PFSK-1 (cell line): ENCODE measurements around the gene PANK3.

Experiments
- FOXP2 ChIP-seq: optimal IDR thresholded peaks from 2 replicates; pipeline ENCODE3; 2011; ENCODE audit warnings: borderline replicate concordance, control low read depth, inconsistent platforms; ENCODE audit not compliant: insufficient read depth; ENCODE audit errors: extremely low read length, extremely low read depth
- POLR2AphosphoS5 ChIP-seq: IDR thresholded peaks from 2 replicates; pipeline ENCODE4 v1.6.1; 2012; ENCODE audit warnings: low read depth, mild to moderate bottlenecking, control low read depth, low read length, moderate library complexity
- SIN3A ChIP-seq: IDR thresholded peaks from 2 replicates; pipeline ENCODE4 v1.6.1; 2012; ENCODE audit warnings: mild to moderate bottlenecking, low read length, moderate library complexity, borderline replicate concordance; ENCODE audit not compliant: insufficient read depth
- TAF1 ChIP-seq: IDR thresholded peaks from 2 replicates; pipeline ENCODE4 v1.6.1; 2012; ENCODE audit warnings: low read length, control low read depth, borderline replicate concordance; ENCODE audit not compliant: insufficient read depth
- TF ChIP-seq, protein P1 (sequence below), 2 experiments: IDR thresholded peaks; 2 replicates each; pipeline versions ENCODE4 v1.6.1 to v1.8.0; 2011 to 2012; ENCODE audit warnings: low read depth in 2 of 2, low read length in 2 of 2, control low read depth in 1 of 2, inconsistent platforms in 1 of 2, mild to moderate bottlenecking in 1 of 2, moderate library complexity in 1 of 2; ENCODE audit not compliant: insufficient read depth in 1 of 2

PANK3 gene

DNA sequence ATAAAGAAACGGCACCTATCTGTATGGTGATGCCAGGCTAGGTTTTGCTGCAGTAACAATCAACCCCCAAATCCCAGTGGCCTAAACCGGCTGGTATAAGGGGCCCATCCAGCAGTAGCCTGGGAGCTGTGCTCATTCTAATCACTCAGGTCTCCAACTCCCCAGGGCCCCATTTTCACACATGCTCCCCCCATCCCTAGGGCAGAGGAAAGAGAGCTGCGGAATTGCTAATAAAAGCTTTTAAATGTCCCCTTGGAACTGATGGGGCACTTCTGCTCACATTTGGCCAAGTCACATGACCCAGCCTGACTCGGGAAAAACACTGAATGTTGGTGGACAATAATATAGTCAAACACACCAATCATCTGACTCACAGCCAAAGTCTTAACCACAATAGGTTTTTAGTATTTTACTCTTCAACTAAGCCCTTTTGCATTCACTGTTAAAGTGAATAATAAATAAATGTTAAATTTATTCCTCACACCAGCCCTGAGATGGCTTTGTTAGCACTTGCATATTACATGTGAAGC lies 48.5 kb downstream of the PANK3 start:
- TF ChIP-seq SIN3A: no peak
- TF ChIP-seq FOXP2: no peak
- TF ChIP-seq, protein P1, sequence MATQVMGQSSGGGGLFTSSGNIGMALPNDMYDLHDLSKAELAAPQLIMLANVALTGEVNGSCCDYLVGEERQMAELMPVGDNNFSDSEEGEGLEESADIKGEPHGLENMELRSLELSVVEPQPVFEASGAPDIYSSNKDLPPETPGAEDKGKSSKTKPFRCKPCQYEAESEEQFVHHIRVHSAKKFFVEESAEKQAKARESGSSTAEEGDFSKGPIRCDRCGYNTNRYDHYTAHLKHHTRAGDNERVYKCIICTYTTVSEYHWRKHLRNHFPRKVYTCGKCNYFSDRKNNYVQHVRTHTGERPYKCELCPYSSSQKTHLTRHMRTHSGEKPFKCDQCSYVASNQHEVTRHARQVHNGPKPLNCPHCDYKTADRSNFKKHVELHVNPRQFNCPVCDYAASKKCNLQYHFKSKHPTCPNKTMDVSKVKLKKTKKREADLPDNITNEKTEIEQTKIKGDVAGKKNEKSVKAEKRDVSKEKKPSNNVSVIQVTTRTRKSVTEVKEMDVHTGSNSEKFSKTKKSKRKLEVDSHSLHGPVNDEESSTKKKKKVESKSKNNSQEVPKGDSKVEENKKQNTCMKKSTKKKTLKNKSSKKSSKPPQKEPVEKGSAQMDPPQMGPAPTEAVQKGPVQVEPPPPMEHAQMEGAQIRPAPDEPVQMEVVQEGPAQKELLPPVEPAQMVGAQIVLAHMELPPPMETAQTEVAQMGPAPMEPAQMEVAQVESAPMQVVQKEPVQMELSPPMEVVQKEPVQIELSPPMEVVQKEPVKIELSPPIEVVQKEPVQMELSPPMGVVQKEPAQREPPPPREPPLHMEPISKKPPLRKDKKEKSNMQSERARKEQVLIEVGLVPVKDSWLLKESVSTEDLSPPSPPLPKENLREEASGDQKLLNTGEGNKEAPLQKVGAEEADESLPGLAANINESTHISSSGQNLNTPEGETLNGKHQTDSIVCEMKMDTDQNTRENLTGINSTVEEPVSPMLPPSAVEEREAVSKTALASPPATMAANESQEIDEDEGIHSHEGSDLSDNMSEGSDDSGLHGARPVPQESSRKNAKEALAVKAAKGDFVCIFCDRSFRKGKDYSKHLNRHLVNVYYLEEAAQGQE (IDR thresholded peaks at IDR 0.05; ENCODE audit: insufficient read depth in 1 of 2, low read depth in 2 of 2, low read length in 2 of 2): no peak
- TF ChIP-seq POLR2AphosphoS5: no peak
- no peak for TF ChIP-seq TAF1

DNA sequence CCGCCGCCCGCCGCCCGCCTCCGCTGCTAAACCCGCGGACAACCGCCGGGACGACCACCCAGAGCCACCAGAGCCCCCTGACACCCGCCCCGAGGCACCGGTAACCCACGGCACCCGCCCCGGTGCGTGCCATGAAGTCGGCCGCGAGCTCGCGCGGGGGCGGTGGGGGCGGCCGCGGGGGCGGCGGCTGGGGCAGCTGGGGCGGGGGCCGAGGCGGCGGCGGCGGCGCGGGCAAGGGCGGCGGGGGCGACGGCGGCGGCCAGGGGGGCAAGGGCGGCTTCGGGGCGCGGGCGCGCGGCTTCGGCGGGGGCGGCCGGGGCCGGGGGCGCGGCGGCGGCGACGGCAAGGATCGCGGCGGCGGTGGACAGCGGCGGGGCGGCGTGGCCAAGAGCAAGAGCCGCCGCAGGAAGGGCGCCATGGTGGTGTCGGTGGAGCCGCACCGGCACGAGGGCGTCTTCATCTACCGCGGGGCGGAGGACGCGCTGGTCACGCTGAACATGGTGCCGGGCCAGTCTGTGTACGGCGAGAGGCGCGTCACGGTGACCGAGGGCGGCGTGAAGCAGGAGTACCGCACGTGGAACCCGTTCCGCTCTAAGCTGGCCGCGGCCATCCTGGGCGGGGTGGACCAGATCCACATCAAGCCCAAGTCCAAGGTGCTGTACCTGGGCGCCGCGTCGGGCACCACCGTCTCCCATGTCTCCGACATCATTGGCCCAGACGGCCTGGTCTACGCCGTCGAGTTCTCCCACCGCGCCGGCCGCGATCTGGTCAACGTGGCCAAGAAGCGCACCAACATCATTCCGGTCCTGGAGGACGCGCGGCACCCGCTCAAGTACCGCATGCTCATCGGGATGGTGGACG lies 49.6 kb downstream of the PANK3 start:
- no peak for TF ChIP-seq FOXP2
- no peak for TF ChIP-seq POLR2AphosphoS5
- TF ChIP-seq, protein P1 (IDR thresholded peaks at IDR 0.05; ENCODE audit: insufficient read depth in 1 of 2, low read depth in 2 of 2, low read length in 2 of 2): no peak
- TF ChIP-seq SIN3A: no peak
- no peak for TF ChIP-seq TAF1

DNA sequence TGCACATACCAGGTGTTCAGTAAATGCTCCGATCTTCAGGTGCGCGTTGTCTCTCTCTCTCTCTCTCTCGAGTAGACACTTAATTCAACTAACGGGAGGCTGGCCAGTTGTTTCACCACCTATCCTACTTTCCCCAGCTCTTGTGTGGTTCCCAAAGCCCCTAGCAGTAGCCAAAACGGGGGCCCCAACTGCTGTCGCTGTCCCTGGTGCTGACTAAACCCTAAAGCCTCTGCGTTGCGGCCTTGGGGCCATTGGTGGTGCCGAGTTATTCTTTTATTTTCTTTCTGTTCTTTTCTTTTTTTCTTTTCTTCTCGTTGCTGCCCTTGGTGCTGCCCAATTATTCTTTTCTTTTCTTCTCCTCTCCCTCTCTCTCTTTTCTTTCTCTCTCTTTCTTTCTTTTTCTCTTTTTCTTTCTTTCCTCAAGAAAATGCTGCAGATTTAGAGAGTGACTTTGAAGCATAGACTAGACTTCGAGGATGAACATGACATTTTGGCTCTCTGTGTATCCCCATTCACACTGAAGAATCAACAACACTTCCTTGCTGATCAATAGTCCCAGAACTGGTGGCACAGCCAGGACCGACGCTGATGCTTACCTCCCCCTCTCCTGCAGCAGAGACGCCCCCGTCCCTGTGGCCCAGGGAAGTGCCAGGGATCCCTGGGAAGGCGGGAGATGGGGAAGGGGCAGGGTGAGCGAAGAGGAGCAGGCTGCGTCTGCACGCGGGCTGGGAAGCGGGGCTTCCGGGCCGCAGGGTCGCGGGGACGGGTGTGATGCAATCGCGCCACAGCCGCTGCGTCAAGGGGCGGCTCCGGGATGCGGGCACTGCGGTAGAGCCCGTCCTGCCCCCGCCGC lies 50.4 kb downstream of the PANK3 start, which contains the start of gene FBLL1:
TSS of gene FBLL1 (plus strand) at position 785 of the 853 bp plus-strand sequence. CDS start 200 bp downstream, outside the sequence.
- TF ChIP-seq SIN3A (no peak), FOXP2 (no peak), TAF1 (no peak), POLR2AphosphoS5 (no peak)
- TF ChIP-seq, protein P1 (IDR thresholded peaks at IDR 0.05; ENCODE audit: insufficient read depth in 1 of 2, low read depth in 2 of 2, low read length in 2 of 2): peak; percentile 92 to 99

DNA sequence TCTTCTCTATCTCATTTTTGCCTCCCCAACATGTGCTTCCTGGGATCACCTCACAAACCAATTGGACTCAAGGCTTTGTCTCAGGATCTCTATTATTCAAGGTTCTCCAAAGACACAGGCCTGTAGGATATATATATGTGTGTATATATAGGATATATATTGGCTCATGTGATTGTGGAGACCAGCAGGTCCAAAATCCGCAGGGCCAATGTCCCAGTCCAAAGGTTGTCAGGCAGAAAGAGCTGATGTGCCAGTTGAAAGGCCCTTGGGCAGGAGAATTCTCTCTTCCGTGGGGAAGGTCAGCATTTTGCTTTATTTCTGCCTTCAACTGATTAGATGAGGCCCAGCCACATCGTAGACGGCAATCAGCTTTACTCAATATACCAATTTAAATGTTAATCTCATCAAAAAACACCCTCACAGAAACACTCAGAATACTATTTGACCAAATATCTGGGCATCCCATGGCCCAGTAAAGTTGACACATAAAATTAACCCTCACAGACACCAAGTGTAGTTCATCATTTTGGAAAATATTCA lies 51.3 kb downstream of the PANK3 start:
- TF ChIP-seq POLR2AphosphoS5 (no peak), FOXP2 (no peak), TAF1 (no peak), SIN3A (no peak)
- TF ChIP-seq, protein P1 (IDR thresholded peaks at IDR 0.05; ENCODE audit: insufficient read depth in 1 of 2, low read depth in 2 of 2, low read length in 2 of 2): no peak
